Activated naive CD8-positive, alpha-beta T cell treated with anti-CD3 and anti-CD28 coated beads for 36 hours (primary cell): ENCODE measurements around the gene ACAA2. TPM values are rescaled to one million over a fixed set of nuclear protein-coding genes. Genes with fewer than 3 reads are reported as not detected.

Source experiments
- DNase-seq: peaks from one replicate; pipeline ENCODE4 v3.0.0; 2021
- H3K27ac Mint-ChIP-seq: one replicate; pipeline ENCODE4 v1.8.0; 2022; ENCODE audit warnings: mild to moderate bottlenecking, moderate library complexity, mixed read lengths
- H3K27me3 Mint-ChIP-seq: one replicate; pipeline ENCODE4 v1.8.0; 2022; ENCODE audit warnings: mild to moderate bottlenecking, mixed read lengths
- H3K36me3 Mint-ChIP-seq: one replicate; pipeline ENCODE4 v1.8.0; 2021; ENCODE audit warnings: mild to moderate bottlenecking, mixed read lengths
- H3K4me1 Mint-ChIP-seq: one replicate; pipeline ENCODE4 v1.8.0; 2021; ENCODE audit warnings: mixed read lengths
- H3K4me3 Mint-ChIP-seq: one replicate; pipeline ENCODE4 v1.8.0; 2022; ENCODE audit warnings: mild to moderate bottlenecking, moderate library complexity, mixed read lengths
- H3K9me3 Mint-ChIP-seq: one replicate; pipeline ENCODE4 v1.8.0; 2022; ENCODE audit warnings: mixed read lengths
- total RNA-seq, 2 experiments: library from RNA; stranded (reverse); gene quantifications; one replicate each; pipeline ENCODE4 v1.2.3, GENCODE V29; 2021

The ACAA2 gene
- total RNA-seq: 10 to 100 TPM; 76.3 to 80.3 TPM

- peaks cover 42% of the 10 kb centered on the region for H3K36me3 Mint-ChIP-seq
- H3K27me3 Mint-ChIP-seq: no peaks in the 10 kb centered on the region
- peaks cover 48% of the 10 kb centered on the region for H3K4me1 Mint-ChIP-seq
- peaks cover 7% of the 10 kb centered on the region for H3K9me3 Mint-ChIP-seq
- H3K27ac Mint-ChIP-seq: peak within 1 kb of the TSS; percentile 99
- H3K4me3 Mint-ChIP-seq: peak within 1 kb of the TSS; percentile 99
- peak; percentile 87 for DNase-seq
Observed at GRCh38 chr18:49813319-49814146, at the start of gene ACAA2. TSS of gene ACAA2 (minus strand) at chr18:49813533. CDS start at chr18:49813484, 49 bp downstream.

- Mint-ChIP-seq H3K27ac (no peak overlapping the region), H3K36me3 (no peaks in the 10 kb centered on the region), H3K27me3 (peaks cover 5% of the 10 kb centered on the region), H3K9me3 (no peaks in the 10 kb centered on the region), H3K4me1 (no peaks in the 10 kb centered on the region), H3K4me3 (no peak overlapping the region)
- no peak for DNase-seq
Observed at GRCh38 chr18:49862656-49863385, 49.5 kb upstream of the ACAA2 start.

GRCh38 chr18:49861659-49862058 lies 48.3 kb upstream of the ACAA2 start:
- Mint-ChIP-seq H3K36me3 (no peaks in the 10 kb centered on the region), H3K9me3 (no peaks in the 10 kb centered on the region), H3K4me3 (no peak overlapping the region), H3K27me3 (peaks cover 5% of the 10 kb centered on the region), H3K27ac (no peak overlapping the region), H3K4me1 (no peaks in the 10 kb centered on the region)
- DNase-seq: no peak

GRCh38 chr18:49859725-49860124 lies 46.4 kb upstream of the ACAA2 start:
- no peaks in the 10 kb centered on the region for H3K9me3 Mint-ChIP-seq
- H3K27ac Mint-ChIP-seq: no peak overlapping the region
- H3K4me3 Mint-ChIP-seq: no peak overlapping the region
- DNase-seq: no peak
- H3K27me3 Mint-ChIP-seq: peaks cover 4% of the 10 kb centered on the region
- H3K36me3 Mint-ChIP-seq: no peaks in the 10 kb centered on the region
- H3K4me1 Mint-ChIP-seq: no peaks in the 10 kb centered on the region

GRCh38 chr18:49859021-49859359 lies 45.7 kb upstream of the ACAA2 start:
- Mint-ChIP-seq H3K27ac (no peak overlapping the region), H3K27me3 (no peaks in the 10 kb centered on the region), H3K36me3 (no peaks in the 10 kb centered on the region), H3K4me1 (no peaks in the 10 kb centered on the region), H3K4me3 (no peak overlapping the region), H3K9me3 (no peaks in the 10 kb centered on the region)
- DNase-seq: no peak

- Mint-ChIP-seq H3K27me3 (no peaks in the 10 kb centered on the region), H3K4me3 (no peak overlapping the region), H3K4me1 (no peaks in the 10 kb centered on the region), H3K27ac (no peak overlapping the region), H3K9me3 (no peaks in the 10 kb centered on the region), H3K36me3 (no peaks in the 10 kb centered on the region)
- peak; percentile 46 for DNase-seq
Observed at GRCh38 chr18:49858309-49859020, 45.1 kb upstream of the ACAA2 start.

GRCh38 chr18:49857708-49858107 lies 44.4 kb upstream of the ACAA2 start:
- Mint-ChIP-seq H3K4me3 (no peak overlapping the region), H3K4me1 (no peaks in the 10 kb centered on the region), H3K9me3 (no peaks in the 10 kb centered on the region), H3K27me3 (no peaks in the 10 kb centered on the region), H3K36me3 (no peaks in the 10 kb centered on the region), H3K27ac (no peak overlapping the region)
- no peak for DNase-seq

GRCh38 chr18:49856496-49856895 lies 43.2 kb upstream of the ACAA2 start:
- Mint-ChIP-seq H3K27ac (no peak overlapping the region), H3K36me3 (no peaks in the 10 kb centered on the region), H3K4me1 (no peaks in the 10 kb centered on the region), H3K9me3 (no peaks in the 10 kb centered on the region), H3K4me3 (no peak overlapping the region), H3K27me3 (no peaks in the 10 kb centered on the region)
- no peak for DNase-seq

- Mint-ChIP-seq H3K27ac (no peak overlapping the region), H3K4me3 (no peak overlapping the region), H3K36me3 (no peaks in the 10 kb centered on the region), H3K9me3 (no peaks in the 10 kb centered on the region), H3K4me1 (no peaks in the 10 kb centered on the region), H3K27me3 (no peaks in the 10 kb centered on the region)
- no peak for DNase-seq
Observed at GRCh38 chr18:49855711-49856415, 42.5 kb upstream of the ACAA2 start.

- Mint-ChIP-seq H3K27ac (no peak overlapping the region), H3K4me3 (no peak overlapping the region), H3K36me3 (no peaks in the 10 kb centered on the region), H3K27me3 (no peaks in the 10 kb centered on the region), H3K4me1 (no peaks in the 10 kb centered on the region), H3K9me3 (no peaks in the 10 kb centered on the region)
- no peak for DNase-seq
Observed at GRCh38 chr18:49854681-49855080, 41.3 kb upstream of the ACAA2 start.

- no peak for DNase-seq
- Mint-ChIP-seq H3K4me1 (no peaks in the 10 kb centered on the region), H3K4me3 (no peak overlapping the region), H3K27ac (no peak overlapping the region), H3K27me3 (no peaks in the 10 kb centered on the region), H3K9me3 (no peaks in the 10 kb centered on the region), H3K36me3 (no peaks in the 10 kb centered on the region)
Observed at GRCh38 chr18:49853436-49853835, 40.1 kb upstream of the ACAA2 start.

GRCh38 chr18:49853011-49853410 lies 39.7 kb upstream of the ACAA2 start:
- Mint-ChIP-seq H3K4me3 (no peak overlapping the region), H3K27ac (no peak overlapping the region), H3K9me3 (no peaks in the 10 kb centered on the region), H3K4me1 (no peaks in the 10 kb centered on the region), H3K27me3 (peaks cover 4% of the 10 kb centered on the region), H3K36me3 (no peaks in the 10 kb centered on the region)
- no peak for DNase-seq

GRCh38 chr18:49851624-49852023 lies 38.3 kb upstream of the ACAA2 start:
- no peaks in the 10 kb centered on the region for H3K4me1 Mint-ChIP-seq
- no peaks in the 10 kb centered on the region for H3K36me3 Mint-ChIP-seq
- H3K27ac Mint-ChIP-seq: no peak overlapping the region
- H3K27me3 Mint-ChIP-seq: peaks cover 9% of the 10 kb centered on the region
- H3K4me3 Mint-ChIP-seq: no peak overlapping the region
- no peaks in the 10 kb centered on the region for H3K9me3 Mint-ChIP-seq
- no peak for DNase-seq

GRCh38 chr18:49850636-49851035 lies 37.3 kb upstream of the ACAA2 start:
- peaks cover 9% of the 10 kb centered on the region for H3K27me3 Mint-ChIP-seq
- H3K27ac Mint-ChIP-seq: no peak overlapping the region
- no peaks in the 10 kb centered on the region for H3K36me3 Mint-ChIP-seq
- no peak overlapping the region for H3K4me3 Mint-ChIP-seq
- H3K4me1 Mint-ChIP-seq: no peaks in the 10 kb centered on the region
- no peaks in the 10 kb centered on the region for H3K9me3 Mint-ChIP-seq
- DNase-seq: no peak
